Measurements from ENCODE around the gene KIF26B. TPM values are rescaled to one million over a fixed set of nuclear protein-coding genes. Genes with fewer than 3 reads are reported as not detected.

The KIF26B gene
- total and polyA plus RNA-seq, 2 experiments from 2014 or later = 0.03 to 0.76 TPM

GRCh38 chr1:245466261-245466660, 311.5 kb downstream of the KIF26B start:
- Histone ChIP-seq H3K27ac (ENCODE audit: low read depth) (no peak overlapping the region), H3F3A (replicated peaks; ENCODE audit: low read depth) (no peaks in the 10 kb centered on the region), H3K4me2 (no peak overlapping the region), H2AFZ (0 out of 2 replicates have a peak overlapping the region, but pooled peaks have one; percentile 66), H3K4me3 (no peak overlapping the region), H4K20me1 (replicated peaks; ENCODE audit: insufficient read depth) (no peaks in the 10 kb centered on the region), H3K27me3 (ENCODE audit: insufficient read depth) (no peaks in the 10 kb centered on the region), H3K79me2 (replicated peaks; ENCODE audit: insufficient read depth) (no peaks in the 10 kb centered on the region), H3K4me1 (ENCODE audit: insufficient read depth) (no peaks in the 10 kb centered on the region), H3K36me3 (ENCODE audit: insufficient read depth) (no peaks in the 10 kb centered on the region), H3K9me2 (ENCODE audit: insufficient read depth) (peaks cover 4% of the 10 kb centered on the region; the same call in 1 of the 2 replicates)
- DNase-seq (ENCODE audit: low spot score) (no peak), ATAC-seq (no peak)
- TF ChIP-seq EZH2phosphoT487 (IDR thresholded peaks at IDR 0.05; ENCODE audit: unreplicated experiment) (no peak), JUNB (IDR thresholded peaks at IDR 0.05; ENCODE audit: unreplicated experiment) (no peak), NANOG (IDR thresholded peaks at IDR 0.05; ENCODE audit: borderline replicate concordance) (no peak), EZH2 (IDR thresholded peaks at IDR 0.05; ENCODE audit: low read depth, unreplicated experiment) (no peak), ZNF114 (CRISPR knock-in tag; IDR thresholded peaks at IDR 0.05) (no peak), POLR2AphosphoS5 (IDR thresholded peaks at IDR 0.05; ENCODE audit: low read depth) (no peak), CTCF (conservative IDR thresholded peaks at IDR 0.05; ENCODE audit: low read depth in 2 of 2) (no peak), STAT1 (IDR thresholded peaks at IDR 0.05; ENCODE audit: unreplicated experiment) (no peak), ZNF331 (CRISPR knock-in tag; IDR thresholded peaks at IDR 0.05; ENCODE audit: low read depth) (no peak), ZNF462 (CRISPR knock-in tag; IDR thresholded peaks at IDR 0.05) (no peak), REST (IDR thresholded peaks at IDR 0.05; ENCODE audit: unreplicated experiment) (no peak), CREB1 (CRISPR knock-in tag; IDR thresholded peaks at IDR 0.05; ENCODE audit: low read depth) (no peak), ETS1 (IDR thresholded peaks at IDR 0.05) (no peak)
- Mint-ChIP-seq H3K4me1 (peaks cover 7% of the 10 kb centered on the region; the same call in 2 of the 3 replicates), H3K27me3 (ENCODE audit: insufficient read depth, low read depth, poor library complexity) (peaks cover 9% of the 10 kb centered on the region), H3K36me3 (ENCODE audit: low read depth) (no peaks in the 10 kb centered on the region), H3K27ac (no peak overlapping the region), H3K9me3 (no peaks in the 10 kb centered on the region; the same call in 2 of the 3 replicates), H3K4me3 (no peak overlapping the region)
